HFF-Myc (cell line): Measurements from ENCODE around the gene TTLL5.

ENCODE experiments used
- DNase-seq: peaks from one replicate; pipeline ENCODE4 v3.0.0-alpha.2; 2011; ENCODE audit warnings: low read depth; ENCODE audit errors: extremely low read depth
- H3K4me3 ChIP-seq: replicated peaks from 2 replicates; pipeline ENCODE4 v1.5.1; 2011; ENCODE audit warnings: low read depth, mild to moderate bottlenecking, control low read depth, low read length
- TF ChIP-seq, protein P1 (sequence below): IDR thresholded peaks from 2 replicates; pipeline ENCODE4 v1.5.1; 2012; ENCODE audit warnings: mild to moderate bottlenecking, low read depth, low read length, control low read depth; ENCODE audit errors: missing control alignments

TTLL5 gene

DNA sequence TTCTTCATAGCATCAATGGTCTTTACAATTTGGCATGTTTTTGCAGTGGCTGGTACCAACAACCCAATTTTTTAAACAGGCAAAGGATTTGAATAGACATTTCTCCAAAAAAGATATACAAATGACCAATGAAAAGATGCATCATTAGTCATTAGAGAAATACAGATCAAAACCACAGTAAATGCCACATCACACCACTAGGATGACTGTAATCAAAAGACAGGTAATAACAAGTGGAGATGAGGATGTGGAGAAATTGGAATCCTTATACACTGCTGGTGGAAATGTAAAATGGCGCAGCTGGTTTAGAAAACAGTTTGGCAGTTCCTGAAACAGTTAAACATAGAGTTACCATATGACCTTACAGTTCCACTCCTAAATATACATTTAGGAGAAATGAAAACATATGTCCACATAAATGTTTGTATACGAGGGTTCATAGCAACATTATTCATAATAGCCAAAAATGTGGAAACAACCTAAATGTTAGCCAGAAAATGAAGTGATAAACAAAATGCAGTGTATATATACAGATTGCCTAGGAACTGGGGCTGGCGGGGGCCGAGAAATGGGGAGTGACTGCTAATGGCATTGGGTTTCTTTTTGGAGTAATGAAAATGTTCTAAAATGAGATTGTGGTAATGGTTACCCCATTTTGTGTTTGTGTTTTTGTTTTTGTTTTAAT, 265.5 kb downstream of the TTLL5 start:
- no peak overlapping the region for H3K4me3 ChIP-seq
- TF ChIP-seq, protein P1, sequence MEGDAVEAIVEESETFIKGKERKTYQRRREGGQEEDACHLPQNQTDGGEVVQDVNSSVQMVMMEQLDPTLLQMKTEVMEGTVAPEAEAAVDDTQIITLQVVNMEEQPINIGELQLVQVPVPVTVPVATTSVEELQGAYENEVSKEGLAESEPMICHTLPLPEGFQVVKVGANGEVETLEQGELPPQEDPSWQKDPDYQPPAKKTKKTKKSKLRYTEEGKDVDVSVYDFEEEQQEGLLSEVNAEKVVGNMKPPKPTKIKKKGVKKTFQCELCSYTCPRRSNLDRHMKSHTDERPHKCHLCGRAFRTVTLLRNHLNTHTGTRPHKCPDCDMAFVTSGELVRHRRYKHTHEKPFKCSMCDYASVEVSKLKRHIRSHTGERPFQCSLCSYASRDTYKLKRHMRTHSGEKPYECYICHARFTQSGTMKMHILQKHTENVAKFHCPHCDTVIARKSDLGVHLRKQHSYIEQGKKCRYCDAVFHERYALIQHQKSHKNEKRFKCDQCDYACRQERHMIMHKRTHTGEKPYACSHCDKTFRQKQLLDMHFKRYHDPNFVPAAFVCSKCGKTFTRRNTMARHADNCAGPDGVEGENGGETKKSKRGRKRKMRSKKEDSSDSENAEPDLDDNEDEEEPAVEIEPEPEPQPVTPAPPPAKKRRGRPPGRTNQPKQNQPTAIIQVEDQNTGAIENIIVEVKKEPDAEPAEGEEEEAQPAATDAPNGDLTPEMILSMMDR = no peak
- DNase-seq = no peak

DNA sequence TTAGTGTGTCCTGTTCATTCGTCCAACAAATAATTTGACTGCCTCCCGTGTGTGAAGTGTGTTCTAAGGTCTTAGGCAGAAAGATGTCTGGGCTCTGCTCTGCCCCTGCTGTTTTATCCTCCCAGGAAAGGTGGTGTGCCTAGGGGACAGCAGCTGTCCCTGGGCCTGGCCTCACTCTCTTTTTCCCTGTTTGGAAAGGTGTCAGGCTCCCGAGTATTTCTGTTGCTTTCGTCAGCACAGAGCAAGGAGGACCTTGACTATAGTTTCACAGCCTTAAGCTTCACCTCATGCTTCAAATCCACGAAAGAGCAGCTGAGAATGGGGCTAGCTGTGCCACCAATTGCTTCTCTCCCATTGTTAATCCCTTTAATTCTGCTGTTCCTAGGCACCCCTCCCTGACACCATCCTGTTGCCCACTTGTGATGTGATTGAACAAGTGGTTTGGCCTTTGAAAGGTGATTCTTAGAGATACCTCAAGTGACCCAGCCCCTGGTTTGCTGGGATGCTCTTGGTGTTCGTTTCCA, 266.6 kb downstream of the TTLL5 start:
- no peak for DNase-seq
- no peak overlapping the region for H3K4me3 ChIP-seq
- TF ChIP-seq, protein P1 = no peak

DNA sequence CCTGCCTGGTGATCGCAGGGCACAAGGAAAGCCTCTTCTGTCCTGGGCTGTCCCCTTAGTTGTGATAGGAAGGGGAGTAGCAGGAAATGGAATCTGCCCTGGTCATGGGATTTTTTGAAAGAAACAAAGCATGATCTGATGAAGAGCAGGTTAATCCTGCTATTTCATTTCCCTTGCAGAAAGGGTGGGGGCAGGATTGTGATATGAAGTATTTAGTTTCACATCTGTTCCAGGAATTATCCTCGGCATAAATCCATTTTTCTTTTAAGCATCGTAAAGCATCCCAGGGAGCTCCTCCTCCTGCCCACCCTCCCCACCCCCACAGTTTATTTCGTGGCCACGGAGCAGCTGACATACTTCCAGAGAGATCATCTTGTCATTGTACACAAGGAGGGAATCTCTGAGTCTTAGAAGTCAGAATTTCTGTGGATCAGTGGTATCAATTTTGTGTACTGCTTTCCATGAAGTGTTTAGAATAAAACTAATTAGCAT, 267.7 kb downstream of the TTLL5 start:
- TF ChIP-seq, protein P1 = no peak
- no peak for DNase-seq
- no peak overlapping the region for H3K4me3 ChIP-seq

DNA sequence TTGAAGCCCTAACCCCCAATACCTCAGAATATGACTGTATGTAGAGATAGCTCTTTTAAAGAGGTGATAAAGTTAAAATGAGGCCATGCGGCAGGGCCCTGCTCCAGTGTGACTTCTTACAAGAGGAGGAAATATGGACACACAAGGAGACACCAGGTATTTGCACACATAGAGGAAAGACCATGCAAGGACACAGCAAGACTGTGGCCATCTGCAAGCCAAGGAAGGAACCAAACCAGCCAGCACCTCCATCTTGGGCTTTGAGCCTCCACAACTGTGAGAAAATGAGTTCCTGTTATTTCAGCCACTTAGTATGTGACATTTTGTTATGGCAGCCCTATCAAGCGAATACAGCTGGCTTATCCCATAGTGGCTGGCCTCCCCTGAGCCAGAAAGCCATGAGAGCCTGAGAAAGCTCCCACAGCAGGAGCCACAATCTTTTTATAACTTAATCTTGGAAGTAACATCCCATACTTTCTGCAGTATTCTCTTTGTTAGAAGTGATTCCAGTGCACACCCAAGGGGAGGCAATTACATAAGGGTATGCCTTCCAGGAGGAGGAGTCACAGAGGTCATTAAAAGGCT, 272.8 kb downstream of the TTLL5 start:
- DNase-seq = no peak
- H3K4me3 ChIP-seq = no peak overlapping the region
- TF ChIP-seq, protein P1 = no peak

DNA sequence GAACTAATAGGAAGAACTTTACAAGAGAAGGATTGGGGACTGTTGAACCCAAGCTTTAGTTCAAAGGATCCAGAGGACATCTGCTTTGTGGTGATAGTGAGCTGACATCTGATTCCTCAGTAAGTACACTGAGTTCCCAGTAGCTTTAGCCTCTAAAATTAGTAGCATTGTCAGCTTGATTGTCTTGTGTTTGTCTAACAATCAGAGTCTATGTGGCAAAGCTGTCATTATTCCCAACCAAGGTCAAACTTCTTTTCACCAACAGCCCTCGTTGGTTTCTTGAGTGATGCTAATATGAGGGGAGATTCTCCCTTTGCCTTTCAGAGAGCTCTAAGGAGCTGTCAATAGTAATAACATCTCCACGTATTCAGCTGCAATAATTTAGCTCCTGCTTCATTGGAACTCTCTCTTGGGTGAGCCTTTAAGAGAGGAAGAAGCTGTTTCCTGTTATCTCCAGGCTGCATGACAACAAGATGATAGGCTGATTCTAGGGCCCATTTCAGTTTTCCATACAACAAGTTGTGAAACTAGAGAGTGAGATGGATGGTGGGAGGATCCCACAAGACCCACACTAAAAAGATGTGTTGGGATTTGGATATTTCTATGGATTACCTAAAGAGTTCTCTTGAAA, 274.1 kb downstream of the TTLL5 start:
- DNase-seq = no peak
- H3K4me3 ChIP-seq = no peak overlapping the region
- TF ChIP-seq, protein P1 = no peak

DNA sequence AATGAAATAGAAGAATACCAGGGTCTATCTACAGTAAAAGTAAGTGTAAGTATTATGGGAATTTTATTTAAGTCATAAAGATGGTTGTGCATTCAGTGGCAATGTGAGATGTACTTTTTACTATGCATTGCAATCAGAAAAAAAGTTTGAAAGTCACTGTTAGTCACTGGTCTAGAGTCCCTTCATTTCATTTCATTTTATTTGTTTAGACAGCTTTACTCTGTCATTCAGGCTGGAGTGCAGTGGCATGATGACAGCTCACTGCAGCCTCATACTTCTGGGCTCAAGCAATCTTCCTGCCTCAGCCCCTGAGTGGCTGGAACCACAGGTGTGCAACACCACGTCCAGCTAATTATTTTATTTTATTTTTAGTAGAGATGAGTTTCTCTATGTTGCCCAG, 278.2 kb downstream of the TTLL5 start:
- TF ChIP-seq, protein P1 = no peak
- no peak overlapping the region for H3K4me3 ChIP-seq
- DNase-seq = no peak
